ENCODE results near the gene SCPEP1.

DNA sequence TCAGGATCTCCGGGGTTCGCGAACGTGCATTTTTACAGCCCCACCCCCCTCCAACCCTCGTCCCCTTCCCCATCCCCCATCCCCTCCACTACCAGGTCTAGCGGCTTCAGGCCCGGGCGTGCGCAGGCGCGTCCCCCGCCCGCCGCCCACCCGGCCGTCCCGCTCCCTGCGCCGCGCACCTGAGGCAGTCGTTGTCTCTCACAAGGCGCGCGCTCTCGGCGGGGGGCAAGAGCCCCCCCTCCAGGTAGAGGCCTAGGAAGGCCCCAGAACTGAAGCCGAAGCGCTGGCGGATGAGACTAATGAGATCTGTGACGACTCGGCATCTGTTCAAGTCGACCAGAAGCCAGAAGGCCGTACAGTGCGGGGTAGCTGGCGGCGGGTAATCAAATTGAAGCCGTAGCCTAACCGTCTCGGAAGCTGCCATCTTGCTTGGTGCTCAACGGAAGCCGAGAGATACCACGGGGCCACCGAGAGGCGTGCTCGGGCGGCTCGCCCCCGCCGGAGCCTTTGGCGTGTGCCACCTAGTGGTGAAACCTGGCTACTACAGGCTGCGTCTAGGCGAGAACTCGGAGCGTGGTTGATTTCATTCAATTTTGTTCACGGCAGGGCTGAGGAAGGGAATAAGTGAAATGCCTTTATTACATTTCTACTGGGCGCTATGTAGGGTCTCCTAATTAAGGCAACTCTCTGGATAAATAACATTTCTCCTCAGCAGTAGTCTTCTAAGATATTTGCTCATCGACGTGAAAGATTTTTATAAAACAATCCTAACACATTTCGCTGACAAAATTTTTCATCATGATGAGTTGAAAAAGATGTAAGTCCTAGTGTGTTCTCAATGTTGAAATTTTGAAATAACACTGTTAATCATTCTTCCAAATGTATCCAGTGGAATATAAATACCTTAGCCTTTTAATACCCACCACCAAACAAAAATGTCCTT, 17.1 kb upstream of the SCPEP1 start, which contains the start of gene COIL:
- TF ChIP-seq POLR2A (IDR thresholded peaks at IDR 0.05), result peak; percentile 10
- TF ChIP-seq, protein P1, sequence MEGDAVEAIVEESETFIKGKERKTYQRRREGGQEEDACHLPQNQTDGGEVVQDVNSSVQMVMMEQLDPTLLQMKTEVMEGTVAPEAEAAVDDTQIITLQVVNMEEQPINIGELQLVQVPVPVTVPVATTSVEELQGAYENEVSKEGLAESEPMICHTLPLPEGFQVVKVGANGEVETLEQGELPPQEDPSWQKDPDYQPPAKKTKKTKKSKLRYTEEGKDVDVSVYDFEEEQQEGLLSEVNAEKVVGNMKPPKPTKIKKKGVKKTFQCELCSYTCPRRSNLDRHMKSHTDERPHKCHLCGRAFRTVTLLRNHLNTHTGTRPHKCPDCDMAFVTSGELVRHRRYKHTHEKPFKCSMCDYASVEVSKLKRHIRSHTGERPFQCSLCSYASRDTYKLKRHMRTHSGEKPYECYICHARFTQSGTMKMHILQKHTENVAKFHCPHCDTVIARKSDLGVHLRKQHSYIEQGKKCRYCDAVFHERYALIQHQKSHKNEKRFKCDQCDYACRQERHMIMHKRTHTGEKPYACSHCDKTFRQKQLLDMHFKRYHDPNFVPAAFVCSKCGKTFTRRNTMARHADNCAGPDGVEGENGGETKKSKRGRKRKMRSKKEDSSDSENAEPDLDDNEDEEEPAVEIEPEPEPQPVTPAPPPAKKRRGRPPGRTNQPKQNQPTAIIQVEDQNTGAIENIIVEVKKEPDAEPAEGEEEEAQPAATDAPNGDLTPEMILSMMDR (IDR thresholded peaks at IDR 0.05), result peak; percentile 91 to 100 (median 99)
- TF ChIP-seq POLR2AphosphoS5 (IDR thresholded peaks at IDR 0.05), result peak; percentile 95

Data from prostate gland (tissue), 2 donors.